Psoas muscle (tissue), 8 donors: ENCODE measurements around the gene TOP3A. TPM values are rescaled to one million over a fixed set of nuclear protein-coding genes. Genes with fewer than 3 reads are reported as not detected.

Experiments used
- ATAC-seq, 4 donors: fragments of 200-7000 bp; cut with Tn5 transposase; one replicate each; pipeline ENCODE4 v1.9.1; 2020; ENCODE audit warnings: moderate library complexity in 3 of 4, mild to moderate bottlenecking in 2 of 4
- DNase-seq, 2 donors: peaks; one replicate each; pipeline ENCODE4 v3.0.0-alpha.2; 2020
- H3K27ac ChIP-seq: fragments of 200-600 bp; one replicate; pipeline ENCODE4 v1.8.0; 2022
- H3K27me3 ChIP-seq, 3 donors: fragments of 200-600 bp in 1 of 3; one replicate each; pipeline versions ENCODE4 v1.6.1 to v1.8.0; 2013 to 2022; ENCODE audit warnings: low read length in 2 of 3, mild to moderate bottlenecking in 2 of 3, moderate library complexity in 1 of 3; ENCODE audit not compliant: insufficient read depth in 3 of 3
- H3K36me3 ChIP-seq, 2 donors: fragments of 200-600 bp in 1 of 2; one replicate each; pipeline versions ENCODE4 v1.6.1 to v1.8.0; 2013 to 2022; ENCODE audit warnings: low read depth in 1 of 2, mild to moderate bottlenecking in 1 of 2, moderate library complexity in 1 of 2; ENCODE audit not compliant: insufficient read depth in 1 of 2
- H3K4me1 ChIP-seq: fragments of 200-600 bp; one replicate; pipeline ENCODE4 v1.8.0; 2022
- H3K4me3 ChIP-seq: fragments of 200-600 bp; one replicate; pipeline ENCODE4 v1.8.0; 2022; ENCODE audit warnings: mild to moderate bottlenecking
- H3K9me3 ChIP-seq: fragments of 200-600 bp; one replicate; pipeline ENCODE4 v1.8.0; 2022
- WGBS, 3 donors: extraction: QIAGEN DNeasy Blood & Tissue Kit; methylation state at CpG; one replicate each; pipeline versions ENCODE4 v1.1.6 to v1.1.7; 2013; 5-methylcytosine and 5-hydroxymethylcytosine counted together
- intact Hi-C, 2 donors: fragments of 100-400 bp; cut with DNase I; formaldehyde crosslinking; loops; one replicate each; pipeline versions ENCODE4 v1.11.0 to v1.14.2; 2022
- long read RNA-seq, 2 donors: library from polyadenylated mRNA; unstranded; transcript quantifications; one replicate each; pipeline ENCODE4 v2.0.0, GENCODE V29; 2021
- polyA plus RNA-seq, 3 donors: library from polyadenylated mRNA; stranded (reverse); fragments of 200-250 nt; gene quantifications; one replicate each; pipeline ENCODE4 v1.2.3, GENCODE V29; 2013
- total RNA-seq, 4 donors: library from RNA; stranded (reverse); fragmentation: NEBNext Ultra II Directional in 2 of 4; extraction: Animal tissue kit (Norgen Biotek cat#: 25700) in 2 of 4; gene quantifications; one replicate each; pipeline versions ENCODE4 v1.2.1 to v1.2.4, GENCODE V29; 2021 to 2023
- TF ChIP-seq, protein P1 (sequence below): fragments of 200-600 bp; IDR thresholded peaks from one replicate; pipeline ENCODE4 v1.8.0; 2022; ENCODE audit warnings: antibody characterized with exemption
- donor health status: healthy with polysubstance abuse.
- donor health status: DM: no; HTN: no; CAD: no; lungs with moderate emphysema.
- donor health status: Bipolar disorder and iron deficiency.
- donor health status: healthy.
- donor health status: DM: yes; HTN: yes; CAD: no.
- donor health status: DM: no; HTN: no; CAD: no.
- donor health status: DM: no; HTN: no; CAD: no.
- donor health status: DM: yes; HTN: yes; CAD: no.

Gene TOP3A, protein sequence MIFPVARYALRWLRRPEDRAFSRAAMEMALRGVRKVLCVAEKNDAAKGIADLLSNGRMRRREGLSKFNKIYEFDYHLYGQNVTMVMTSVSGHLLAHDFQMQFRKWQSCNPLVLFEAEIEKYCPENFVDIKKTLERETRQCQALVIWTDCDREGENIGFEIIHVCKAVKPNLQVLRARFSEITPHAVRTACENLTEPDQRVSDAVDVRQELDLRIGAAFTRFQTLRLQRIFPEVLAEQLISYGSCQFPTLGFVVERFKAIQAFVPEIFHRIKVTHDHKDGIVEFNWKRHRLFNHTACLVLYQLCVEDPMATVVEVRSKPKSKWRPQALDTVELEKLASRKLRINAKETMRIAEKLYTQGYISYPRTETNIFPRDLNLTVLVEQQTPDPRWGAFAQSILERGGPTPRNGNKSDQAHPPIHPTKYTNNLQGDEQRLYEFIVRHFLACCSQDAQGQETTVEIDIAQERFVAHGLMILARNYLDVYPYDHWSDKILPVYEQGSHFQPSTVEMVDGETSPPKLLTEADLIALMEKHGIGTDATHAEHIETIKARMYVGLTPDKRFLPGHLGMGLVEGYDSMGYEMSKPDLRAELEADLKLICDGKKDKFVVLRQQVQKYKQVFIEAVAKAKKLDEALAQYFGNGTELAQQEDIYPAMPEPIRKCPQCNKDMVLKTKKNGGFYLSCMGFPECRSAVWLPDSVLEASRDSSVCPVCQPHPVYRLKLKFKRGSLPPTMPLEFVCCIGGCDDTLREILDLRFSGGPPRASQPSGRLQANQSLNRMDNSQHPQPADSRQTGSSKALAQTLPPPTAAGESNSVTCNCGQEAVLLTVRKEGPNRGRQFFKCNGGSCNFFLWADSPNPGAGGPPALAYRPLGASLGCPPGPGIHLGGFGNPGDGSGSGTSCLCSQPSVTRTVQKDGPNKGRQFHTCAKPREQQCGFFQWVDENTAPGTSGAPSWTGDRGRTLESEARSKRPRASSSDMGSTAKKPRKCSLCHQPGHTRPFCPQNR
- total RNA-seq: 10 to 100 TPM in 3 of 4 donors, 1 to 10 TPM in 1; 8.8 to 21.3 (median 14.1) TPM
- 10 to 100 TPM; 10.5 to 24.3 (median 13.6) TPM for polyA plus RNA-seq
- long read RNA-seq, donor 1, full-length matches to known transcripts: 3 of 4 reads
- long read RNA-seq, donor 1, partial matches to known transcripts: 1 of 4 reads
- long read RNA-seq, donor 1, other reads (novel, unspliced or antisense): 0 of 4 reads
- long read RNA-seq, donor 2, full-length matches to known transcripts: 5 of 24 reads
- long read RNA-seq, donor 2, partial matches to known transcripts: 14 of 24 reads
- long read RNA-seq, donor 2, other reads (novel, unspliced or antisense): 5 of 24 reads

DNA sequence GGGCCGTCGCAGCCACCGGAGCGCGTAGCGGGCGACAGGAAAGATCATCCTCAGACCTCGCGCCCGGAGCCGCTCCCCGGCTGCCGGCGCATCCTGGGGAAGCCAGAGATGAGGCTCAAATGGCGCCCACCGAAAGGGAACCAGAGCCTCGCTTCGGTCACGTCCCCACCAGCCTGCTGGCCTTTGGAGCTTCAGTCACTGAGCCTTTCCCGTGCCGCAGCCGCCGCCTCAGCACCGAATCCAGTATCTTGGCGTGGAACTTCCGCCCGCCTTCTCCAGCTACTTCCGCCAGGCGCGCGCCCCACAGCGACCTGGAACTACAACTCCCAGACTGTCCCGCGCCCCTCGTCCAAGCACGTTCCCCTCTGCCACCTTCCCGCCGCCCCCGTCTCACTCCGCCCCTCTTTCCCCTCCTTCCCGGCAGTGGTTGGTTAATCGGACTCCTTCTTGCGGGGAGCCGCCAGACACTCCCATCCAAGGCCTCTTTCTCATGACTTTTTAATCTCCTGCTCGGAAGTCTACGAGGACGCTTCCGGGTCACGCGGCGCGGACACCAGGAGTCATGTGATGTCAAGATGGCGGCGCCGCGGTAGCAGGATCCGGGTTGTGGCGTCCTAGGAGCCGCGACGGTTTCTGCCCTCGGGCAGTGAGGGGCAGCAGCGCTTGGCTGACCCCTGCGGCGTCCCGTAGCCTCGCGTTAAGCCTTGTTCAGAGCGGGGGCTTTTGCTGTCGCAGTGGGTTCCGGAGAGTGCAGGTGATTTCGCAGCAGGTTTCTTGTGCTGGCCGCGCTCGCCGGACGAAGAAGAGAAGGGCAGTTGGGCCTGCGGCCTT is at the start of gene TOP3A, which contains the start of gene SMCR8:
TSS of gene TOP3A (minus strand) at position 264 of the 831 bp plus-strand sequence. CDS start at position 48, 216 bp downstream.
TSS of gene SMCR8 (plus strand) at position 563 of the 831 bp plus-strand sequence. CDS start 497 bp downstream, outside the sequence.
- peaks cover 0 to 67% of the 10 kb centered on the region in 2 donors for H3K36me3 ChIP-seq
- H3K4me3 ChIP-seq: peak within 1 kb of the TSS; percentile 99
- ATAC-seq (peak; percentile 96 to 97 (median 97)), DNase-seq (peak; percentile 99)
- intact Hi-C loops: loop anchor here in 1 of 2 donors (5.0 kb wide), 2 partner anchors 58 to 88 kb away; partner anchors contain the start of genes FLII and LLGL1
- peaks cover 58% of the 10 kb centered on the region for H3K4me1 ChIP-seq
- 0% methylated on average over 72 to 78 of the region's 78 CpGs for WGBS, 3 donors
- no peaks in the 10 kb centered on the region for H3K9me3 ChIP-seq
- no peaks in the 10 kb centered on the region for H3K27me3 ChIP-seq
- TF ChIP-seq, protein P1, sequence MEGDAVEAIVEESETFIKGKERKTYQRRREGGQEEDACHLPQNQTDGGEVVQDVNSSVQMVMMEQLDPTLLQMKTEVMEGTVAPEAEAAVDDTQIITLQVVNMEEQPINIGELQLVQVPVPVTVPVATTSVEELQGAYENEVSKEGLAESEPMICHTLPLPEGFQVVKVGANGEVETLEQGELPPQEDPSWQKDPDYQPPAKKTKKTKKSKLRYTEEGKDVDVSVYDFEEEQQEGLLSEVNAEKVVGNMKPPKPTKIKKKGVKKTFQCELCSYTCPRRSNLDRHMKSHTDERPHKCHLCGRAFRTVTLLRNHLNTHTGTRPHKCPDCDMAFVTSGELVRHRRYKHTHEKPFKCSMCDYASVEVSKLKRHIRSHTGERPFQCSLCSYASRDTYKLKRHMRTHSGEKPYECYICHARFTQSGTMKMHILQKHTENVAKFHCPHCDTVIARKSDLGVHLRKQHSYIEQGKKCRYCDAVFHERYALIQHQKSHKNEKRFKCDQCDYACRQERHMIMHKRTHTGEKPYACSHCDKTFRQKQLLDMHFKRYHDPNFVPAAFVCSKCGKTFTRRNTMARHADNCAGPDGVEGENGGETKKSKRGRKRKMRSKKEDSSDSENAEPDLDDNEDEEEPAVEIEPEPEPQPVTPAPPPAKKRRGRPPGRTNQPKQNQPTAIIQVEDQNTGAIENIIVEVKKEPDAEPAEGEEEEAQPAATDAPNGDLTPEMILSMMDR: no peak
- peak within 1 kb of the TSS; percentile 95 for H3K27ac ChIP-seq

DNA sequence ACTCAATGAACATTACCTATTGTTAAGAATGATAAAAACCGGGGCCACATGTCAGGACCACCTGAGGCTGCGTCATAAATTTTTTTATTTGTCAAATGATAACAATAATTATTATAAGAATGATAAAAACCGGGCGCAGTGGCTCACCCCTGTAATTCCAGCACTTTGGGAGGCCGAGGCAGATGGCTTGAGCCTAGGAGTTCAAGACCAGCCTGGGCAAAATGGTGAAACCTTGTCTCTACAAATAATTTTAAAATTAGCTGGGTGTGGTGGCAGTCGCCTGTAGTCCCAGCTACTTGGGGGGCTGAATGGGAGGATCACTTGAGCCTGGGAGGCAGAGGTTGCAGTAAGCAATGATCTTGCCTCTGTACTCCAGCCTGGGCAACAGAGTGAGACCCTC is 49.4 kb upstream of the TOP3A start:
- no peaks in the 10 kb centered on the region for H3K9me3 ChIP-seq
- H3K4me3 ChIP-seq: no peak overlapping the region
- no peak overlapping the region for H3K27ac ChIP-seq
- peaks cover 9% of the 10 kb centered on the region for H3K4me1 ChIP-seq
- DNase-seq (no peak), ATAC-seq (no peak)
- TF ChIP-seq, protein P1: no peak
- H3K27me3 ChIP-seq: no peaks in the 10 kb centered on the region
- intact Hi-C loops: no loop called here
- WGBS, 3 donors: 92 to 94% (median 94%) methylated on average over 6 of the region's 6 CpGs
- H3K36me3 ChIP-seq: peaks cover 0 to 11% of the 10 kb centered on the region in 2 donors

GRCh38 chr17:18363101-18364049 is 48.6 kb upstream of the TOP3A start, which contains the start of gene SHMT1:
Gene SHMT1, minus strand, starts transcription at chr17:18363550. Its CDS starts 7,569 bp downstream, at chr17:18355981.
- ATAC-seq: peak; percentile 99 to 100 (median 99)
- H3K4me3 ChIP-seq: peak within 1 kb of the TSS; percentile 81
- peaks cover 9% of the 10 kb centered on the region for H3K4me1 ChIP-seq
- H3K27me3 ChIP-seq: no peaks in the 10 kb centered on the region
- WGBS, 3 donors: 0 to 1% (median 0%) methylated on average over 61 to 76 of the region's 76 CpGs
- peak; percentile 95 to 97 for DNase-seq
- peak within 1 kb of the TSS; percentile 80 for H3K27ac ChIP-seq
- H3K9me3 ChIP-seq: no peaks in the 10 kb centered on the region
- H3K36me3 ChIP-seq: peaks cover 0 to 19% of the 10 kb centered on the region in 2 donors
- TF ChIP-seq, protein P1: no peak
- intact Hi-C loops: no loop called here
